Kidney glomerular epithelial cell (primary cell): ENCODE measurements around the gene ZNF516.
"Not testable (repeated sequence)": the region's sequence is repeated elsewhere in the genome, so short reads cannot be mapped to it uniquely, and the experiment has no call there.

Experiments used
- DNase-seq: peaks from one replicate; lab custom pipeline; 2025; lab: John Stamatoyannopoulos, UW

ZNF516 gene, protein sequence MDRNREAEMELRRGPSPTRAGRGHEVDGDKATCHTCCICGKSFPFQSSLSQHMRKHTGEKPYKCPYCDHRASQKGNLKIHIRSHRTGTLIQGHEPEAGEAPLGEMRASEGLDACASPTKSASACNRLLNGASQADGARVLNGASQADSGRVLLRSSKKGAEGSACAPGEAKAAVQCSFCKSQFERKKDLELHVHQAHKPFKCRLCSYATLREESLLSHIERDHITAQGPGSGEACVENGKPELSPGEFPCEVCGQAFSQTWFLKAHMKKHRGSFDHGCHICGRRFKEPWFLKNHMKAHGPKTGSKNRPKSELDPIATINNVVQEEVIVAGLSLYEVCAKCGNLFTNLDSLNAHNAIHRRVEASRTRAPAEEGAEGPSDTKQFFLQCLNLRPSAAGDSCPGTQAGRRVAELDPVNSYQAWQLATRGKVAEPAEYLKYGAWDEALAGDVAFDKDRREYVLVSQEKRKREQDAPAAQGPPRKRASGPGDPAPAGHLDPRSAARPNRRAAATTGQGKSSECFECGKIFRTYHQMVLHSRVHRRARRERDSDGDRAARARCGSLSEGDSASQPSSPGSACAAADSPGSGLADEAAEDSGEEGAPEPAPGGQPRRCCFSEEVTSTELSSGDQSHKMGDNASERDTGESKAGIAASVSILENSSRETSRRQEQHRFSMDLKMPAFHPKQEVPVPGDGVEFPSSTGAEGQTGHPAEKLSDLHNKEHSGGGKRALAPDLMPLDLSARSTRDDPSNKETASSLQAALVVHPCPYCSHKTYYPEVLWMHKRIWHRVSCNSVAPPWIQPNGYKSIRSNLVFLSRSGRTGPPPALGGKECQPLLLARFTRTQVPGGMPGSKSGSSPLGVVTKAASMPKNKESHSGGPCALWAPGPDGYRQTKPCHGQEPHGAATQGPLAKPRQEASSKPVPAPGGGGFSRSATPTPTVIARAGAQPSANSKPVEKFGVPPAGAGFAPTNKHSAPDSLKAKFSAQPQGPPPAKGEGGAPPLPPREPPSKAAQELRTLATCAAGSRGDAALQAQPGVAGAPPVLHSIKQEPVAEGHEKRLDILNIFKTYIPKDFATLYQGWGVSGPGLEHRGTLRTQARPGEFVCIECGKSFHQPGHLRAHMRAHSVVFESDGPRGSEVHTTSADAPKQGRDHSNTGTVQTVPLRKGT

DNA sequence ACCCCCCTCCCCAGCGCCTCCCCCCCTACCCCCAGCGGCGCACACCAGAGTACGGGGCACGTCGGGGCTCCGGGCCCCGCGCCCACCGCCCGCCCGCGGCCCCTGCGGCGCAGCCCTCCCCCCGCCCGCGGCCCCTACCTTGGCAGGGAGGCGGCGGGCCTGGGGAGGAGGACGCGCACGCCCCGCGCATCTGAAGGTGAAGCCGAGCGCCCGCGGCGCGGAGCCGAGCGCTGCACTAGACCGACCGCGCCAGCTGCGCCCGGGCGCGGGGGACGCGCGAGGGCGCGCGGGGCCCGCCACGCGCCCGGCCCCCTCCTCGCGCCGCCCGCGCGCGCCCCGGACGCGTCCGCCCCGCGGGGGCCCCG is at the start of gene ZNF516:
Gene ZNF516 (minus strand): TSS at position 237 of the 365 bp plus-strand sequence. CDS start 52,188 bp downstream, outside the sequence.
- no peak for DNase-seq

DNA sequence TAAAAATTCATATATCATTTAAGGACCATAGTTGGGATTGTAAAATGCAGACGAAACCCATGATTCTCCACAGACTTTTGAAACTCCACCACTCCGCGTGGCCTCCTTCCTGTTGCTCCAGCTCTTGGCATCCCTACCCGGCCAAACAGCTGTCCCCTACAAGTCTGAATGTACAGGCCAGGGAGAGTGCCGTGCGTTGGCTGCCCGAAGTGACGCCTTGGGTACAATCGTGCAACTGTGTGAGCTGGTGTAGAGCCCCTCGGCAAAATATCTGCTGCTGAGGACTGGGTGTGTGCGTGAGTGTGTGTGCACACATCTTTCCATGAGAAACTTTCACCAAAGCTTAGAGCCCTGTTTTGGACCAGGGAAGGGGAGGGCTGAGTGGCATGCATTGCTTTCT is 43.8 kb upstream of the ZNF516 start:
- DNase-seq, result no peak

DNA sequence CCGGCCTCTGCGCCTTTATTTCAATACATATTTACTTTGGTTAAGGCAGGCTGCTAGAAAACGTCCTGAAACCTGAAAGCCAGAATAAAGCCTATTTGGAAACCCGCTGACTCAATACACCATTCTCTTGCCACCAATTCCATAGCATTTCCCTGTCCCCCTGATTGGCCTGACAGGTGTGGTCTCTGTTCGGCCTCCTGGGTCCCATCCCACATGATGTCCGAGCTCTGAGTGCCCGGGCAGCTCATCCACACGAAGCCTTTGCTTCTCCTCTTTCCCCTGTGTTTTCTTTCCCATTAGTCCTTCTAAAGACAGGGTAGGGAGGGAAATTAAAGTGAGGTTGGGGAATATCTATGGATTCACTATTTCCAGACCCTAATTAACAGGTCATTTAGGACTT is 42.6 kb upstream of the ZNF516 start:
- no peak for DNase-seq

- not testable (repeated sequence) for DNase-seq
Measured at GRCh38 chr18:76536593-76536992, 41.6 kb upstream of the ZNF516 start.

DNA sequence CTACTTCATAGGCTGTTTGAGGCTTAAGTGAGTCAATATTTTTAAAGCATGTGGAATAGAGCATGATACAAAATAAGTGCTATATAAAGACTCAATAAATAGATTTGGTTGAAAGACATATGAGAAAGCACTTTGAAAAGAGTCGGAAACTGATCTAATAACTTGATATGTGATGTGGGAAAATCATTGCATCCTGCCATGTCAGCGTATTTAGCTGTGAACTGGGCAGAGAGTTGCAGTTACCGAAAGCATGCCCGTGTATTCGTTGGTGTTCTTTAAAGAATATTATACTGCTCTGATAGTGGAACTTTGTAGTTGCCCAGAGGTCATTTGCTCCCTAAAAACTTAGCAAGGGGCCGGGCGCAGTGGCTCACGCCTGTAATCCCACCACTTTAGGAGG is 37.8 kb upstream of the ZNF516 start:
- no peak for DNase-seq

DNA sequence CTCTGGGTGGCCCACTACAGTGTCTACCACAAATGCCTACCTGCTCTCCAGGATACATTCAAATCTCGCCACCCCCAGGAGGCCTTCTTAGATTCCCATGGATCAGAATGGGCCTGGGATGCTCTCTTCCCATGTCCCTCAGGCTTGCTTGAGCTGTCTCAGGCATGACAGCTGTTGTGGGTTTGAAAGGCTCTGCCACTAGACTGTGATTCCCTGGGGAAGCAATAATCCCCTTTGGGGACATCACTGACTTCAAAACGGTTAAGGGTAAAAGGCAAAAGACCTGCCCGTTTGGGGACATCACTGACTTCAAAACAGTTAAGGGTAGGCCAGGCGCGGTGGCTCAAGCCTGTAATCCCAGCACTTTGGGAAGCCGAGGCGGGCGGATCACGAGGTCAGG is 35.8 kb upstream of the ZNF516 start:
- DNase-seq, result no peak

DNA sequence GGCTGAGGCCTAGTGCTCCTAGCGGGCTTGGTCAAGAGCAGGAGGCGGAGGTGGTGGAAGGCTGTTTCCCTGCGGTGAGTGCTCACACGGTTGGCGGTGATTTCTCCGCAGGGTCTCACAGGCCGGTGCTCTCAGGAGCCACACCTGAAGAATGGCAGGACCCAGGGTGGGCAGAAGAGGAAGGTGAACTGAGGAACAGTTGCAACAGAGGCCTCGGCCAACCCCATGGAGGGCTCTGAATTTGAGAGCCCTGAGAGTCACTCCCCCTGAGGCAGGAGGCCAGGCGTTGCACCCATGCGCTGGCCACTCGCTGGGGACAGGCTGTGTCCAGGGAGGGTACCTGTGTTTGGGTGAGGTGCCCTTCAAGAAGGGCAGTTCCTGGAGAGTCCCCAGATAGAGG is 35.3 kb upstream of the ZNF516 start:
- no peak for DNase-seq

DNA sequence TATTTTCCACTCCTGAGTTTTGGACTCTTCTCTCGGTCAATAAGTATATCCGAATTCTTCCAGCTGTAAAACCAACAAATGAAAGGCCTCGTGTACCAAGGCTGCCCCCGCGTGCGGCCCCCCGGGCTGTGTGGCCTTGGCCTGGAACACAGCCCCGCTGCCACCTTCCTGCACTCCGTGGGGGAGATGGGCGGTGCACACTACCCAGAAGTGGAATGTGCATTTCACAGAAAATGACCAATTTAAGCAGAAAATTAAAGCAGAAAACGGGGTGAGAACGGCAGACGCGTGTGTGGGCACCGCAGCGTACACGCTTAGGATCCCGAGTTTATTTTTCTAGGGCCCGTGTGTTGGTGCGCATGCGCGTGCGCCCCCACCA is 34.4 kb upstream of the ZNF516 start:
- no peak for DNase-seq

- no peak for DNase-seq
Measured at GRCh38 chr18:76528477-76529432, 33.7 kb upstream of the ZNF516 start.

DNA sequence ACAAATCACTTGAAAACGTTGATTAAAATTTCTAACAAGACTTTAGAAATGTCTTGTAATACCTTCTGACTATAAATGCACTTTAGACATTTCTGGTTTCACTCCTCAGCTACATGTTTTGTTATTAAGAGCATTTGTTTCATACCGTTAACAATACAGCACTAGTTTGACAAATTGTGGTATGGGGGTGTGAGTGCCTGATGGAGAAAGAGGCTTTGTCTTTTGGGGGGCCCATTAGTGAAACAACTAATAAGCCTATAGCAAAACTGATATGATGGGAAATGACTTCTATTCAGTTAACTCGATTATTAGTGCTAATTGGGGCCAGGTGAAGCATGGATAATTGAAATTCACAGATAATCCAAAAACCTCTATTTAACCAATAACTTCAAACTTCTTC is 30.9 kb upstream of the ZNF516 start:
- DNase-seq, result no peak

DNA sequence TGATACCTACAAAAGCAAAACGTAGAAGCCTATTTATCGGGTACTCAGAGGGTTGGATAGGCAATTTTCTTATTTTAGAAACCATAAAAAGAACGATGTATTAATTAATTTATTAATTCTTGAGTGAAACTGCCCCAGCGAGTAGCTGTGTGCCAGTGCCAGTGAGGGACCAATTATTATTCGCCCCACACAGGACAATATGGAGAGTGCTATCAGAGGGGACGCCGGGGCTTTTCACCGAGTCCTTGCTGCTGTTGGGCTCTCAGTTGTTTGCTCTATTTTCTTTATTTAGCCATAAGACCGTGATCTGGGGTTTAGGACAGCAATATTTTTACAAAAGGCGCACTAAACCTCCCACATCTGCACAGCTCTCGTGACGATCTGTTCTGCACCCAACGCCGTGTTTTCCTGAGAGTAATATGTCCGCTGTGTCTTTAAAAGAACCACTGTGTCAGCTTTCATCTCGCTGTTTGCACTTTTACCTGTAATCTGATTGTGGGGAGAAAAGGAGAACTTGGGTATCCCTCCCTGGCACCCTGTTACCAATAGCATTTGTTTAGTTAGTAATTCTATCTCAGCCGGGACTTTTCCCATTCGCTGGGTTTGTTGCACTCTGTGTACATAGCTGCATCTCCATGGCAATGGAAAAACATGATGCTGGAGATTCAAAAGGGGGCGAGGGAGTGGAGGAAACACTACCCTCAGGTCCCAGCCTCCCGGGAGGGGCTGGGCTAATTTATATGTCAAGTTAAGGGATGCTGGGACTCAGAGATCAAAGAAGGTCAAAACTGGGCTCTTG is 30.1 kb upstream of the ZNF516 start:
- peak; percentile 62 for DNase-seq

GRCh38 chr18:76524477-76524876 is 29.4 kb upstream of the ZNF516 start:
- no peak for DNase-seq

DNA sequence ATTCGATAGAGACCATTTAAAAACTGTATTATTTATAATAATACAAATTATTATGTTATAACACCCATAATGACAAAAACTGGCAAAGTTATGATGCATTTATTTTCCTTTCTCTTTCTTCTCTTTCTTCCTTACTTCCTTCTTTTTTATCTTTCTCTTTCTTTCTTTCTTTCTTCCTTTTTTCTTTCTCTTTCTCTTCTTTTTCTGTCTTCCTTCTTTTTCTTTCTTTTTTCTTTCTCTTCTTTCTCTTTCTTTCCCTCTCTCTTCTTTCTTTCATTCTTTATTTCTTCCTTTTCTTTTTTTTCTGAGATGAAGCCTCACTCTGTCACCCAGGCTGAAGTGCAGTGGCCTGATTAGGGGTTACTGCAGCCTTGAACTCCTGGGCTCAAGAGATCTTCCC is 27.5 kb upstream of the ZNF516 start:
- no peak for DNase-seq

- peak; percentile 33 for DNase-seq
Measured at GRCh38 chr18:76522122-76522503, 27.1 kb upstream of the ZNF516 start.

DNA sequence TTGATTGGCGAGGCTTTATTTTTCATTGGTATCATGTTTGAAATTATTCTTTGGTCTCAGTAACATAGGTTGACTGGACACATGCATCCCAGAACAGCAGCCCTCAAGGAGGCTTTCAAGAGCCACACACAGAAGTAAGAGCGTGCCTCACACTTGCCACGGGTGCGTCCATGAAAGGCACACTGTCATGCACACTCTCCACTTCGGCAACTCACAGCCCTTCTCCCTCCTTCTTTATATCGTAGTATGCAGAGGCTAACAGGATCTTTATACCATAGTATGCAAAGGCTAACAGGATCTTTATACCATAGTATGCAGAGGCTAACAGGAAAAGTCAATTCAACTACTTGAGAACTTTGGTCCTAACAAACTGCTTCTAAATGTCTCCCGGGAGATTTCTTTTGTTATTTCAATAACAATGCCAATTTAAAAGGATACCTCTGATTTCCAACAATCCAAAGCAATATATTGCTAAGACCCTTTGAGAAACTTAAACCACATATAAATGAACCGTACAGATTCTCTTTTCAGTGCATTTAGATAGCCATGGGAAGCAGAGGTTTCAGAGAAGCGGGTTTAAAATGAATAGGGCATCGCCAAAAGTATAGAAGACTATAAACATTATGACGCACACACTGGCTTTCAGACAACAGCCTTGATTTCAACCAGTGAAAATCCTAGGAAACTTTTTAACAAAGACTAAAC is 26.5 kb upstream of the ZNF516 start:
- DNase-seq, result no peak

- no peak for DNase-seq
Measured at GRCh38 chr18:76518860-76519538, 24.0 kb upstream of the ZNF516 start.

DNA sequence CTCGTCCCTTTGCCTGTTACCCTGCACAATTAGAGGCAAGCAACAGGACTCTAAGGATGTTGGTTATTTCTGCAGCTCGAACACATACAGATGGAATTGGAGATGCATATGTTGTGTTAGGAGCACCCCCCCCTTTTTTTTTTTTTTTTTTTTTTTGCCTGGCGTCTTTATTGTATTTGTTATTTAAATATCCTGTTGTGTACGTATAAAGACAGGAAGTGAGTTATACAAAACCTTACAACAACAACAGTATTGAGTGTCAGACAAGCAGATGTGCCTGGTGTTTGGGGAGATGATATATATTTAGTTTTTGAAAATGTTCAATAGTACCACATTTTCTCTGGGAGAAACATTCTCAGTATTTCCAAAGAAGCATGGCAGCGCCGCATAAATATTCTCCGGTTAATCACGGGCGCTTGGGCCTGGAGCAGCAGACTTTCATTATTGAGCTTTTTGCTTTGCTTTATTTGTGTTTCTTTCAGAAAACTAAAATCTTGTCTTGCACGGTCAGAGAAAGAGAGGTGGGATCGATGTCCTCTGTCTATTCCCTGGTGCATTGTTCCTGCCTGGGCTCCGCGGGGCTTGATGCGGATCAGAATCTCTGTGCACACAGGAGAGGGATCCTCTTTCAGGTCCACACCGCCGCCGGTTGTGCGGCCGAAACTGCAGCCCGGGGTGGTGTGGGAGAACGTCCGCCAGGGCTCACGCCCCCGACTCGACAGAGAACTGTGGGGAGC is 23.2 kb upstream of the ZNF516 start:
- peak; percentile 23 for DNase-seq

- no peak for DNase-seq
Measured at GRCh38 chr18:76515576-76515975, 20.5 kb upstream of the ZNF516 start.

DNA sequence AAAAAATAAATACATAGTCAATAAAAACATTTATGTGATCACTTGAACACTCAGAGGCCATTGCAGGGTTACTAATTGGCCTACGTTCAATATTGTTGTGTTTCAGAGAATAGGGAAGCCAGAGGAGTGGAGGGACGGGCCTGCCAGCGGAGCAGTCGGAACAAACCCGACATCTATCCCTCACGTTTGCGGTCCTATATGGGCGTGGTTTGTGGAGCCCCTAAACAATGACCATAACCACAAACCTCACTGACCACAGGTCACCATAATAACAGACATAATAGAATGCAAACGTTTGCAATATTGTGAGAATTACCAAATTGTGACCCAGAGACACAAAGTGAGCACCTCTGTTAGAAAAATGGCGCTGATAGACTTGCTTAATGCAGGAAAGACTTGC is 19.5 kb upstream of the ZNF516 start:
- no peak for DNase-seq
